Neural cell (in vitro differentiated cells): ENCODE results near the gene SYT17. TPM values are rescaled to one million over a fixed set of nuclear protein-coding genes. Genes with fewer than 3 reads are reported as not detected.

Experiments used
- H2AFZ ChIP-seq: fragments of 200-600, 300-800 bp; sonication (generic), shearing (Covaris generic); 2 replicates; pipeline ENCODE4 v1.6.0; 2014; ENCODE audit warnings: low read depth, mild to moderate bottlenecking, antibody characterized with exemption, low read length, moderate library complexity
- H3F3A ChIP-seq: fragments of 200-600 bp; shearing (Covaris generic); 2 replicates; pipeline ENCODE4 v1.6.1; 2016; ENCODE audit warnings: mild to moderate bottlenecking, moderate library complexity, mixed read lengths, antibody characterized with exemption, low read length; ENCODE audit not compliant: insufficient read depth, poor library complexity, severe bottlenecking
- H3K27ac ChIP-seq: fragments of 200-600, 300-800 bp; sonication (generic), shearing (Covaris generic); 2 replicates; pipeline ENCODE4 v1.5.1; 2014; ENCODE audit warnings: mild to moderate bottlenecking, low read length, moderate library complexity
- H3K27me3 ChIP-seq: fragments of 300-800, 200-600 bp; sonication (generic), shearing (Covaris generic); 2 replicates; pipeline ENCODE4 v1.6.0; 2014; ENCODE audit warnings: mild to moderate bottlenecking, low read depth, low read length, moderate library complexity; ENCODE audit not compliant: insufficient read depth
- H3K36me3 ChIP-seq: fragments of 300-800, 200-600 bp; sonication (generic), shearing (Covaris generic); 2 replicates; pipeline ENCODE4 v1.5.1; 2014; ENCODE audit warnings: mild to moderate bottlenecking, antibody characterized with exemption, low read length, moderate library complexity; ENCODE audit not compliant: insufficient read depth
- H3K4me2 ChIP-seq: fragments of 300-800, 200-600 bp; sonication (generic), shearing (Covaris generic); 2 replicates; pipeline ENCODE4 v1.6.0; 2014; ENCODE audit warnings: mild to moderate bottlenecking, low read length
- H3K4me3 ChIP-seq: fragments of 300-800, 200-600 bp; sonication (generic), shearing (Covaris generic); 2 replicates; pipeline ENCODE4 v1.5.1; 2014; ENCODE audit warnings: mild to moderate bottlenecking, low read length, moderate library complexity
- H3K79me2 ChIP-seq: fragments of 200-600 bp; shearing (Covaris generic); replicated peaks from 2 replicates; pipeline ENCODE4 v1.6.0; 2014; ENCODE audit warnings: mild to moderate bottlenecking, low read length, moderate library complexity; ENCODE audit not compliant: insufficient read depth
- H3K9ac ChIP-seq: fragments of 300-800, 200-600 bp; sonication (generic), shearing (Covaris generic); 2 replicates; pipeline ENCODE4 v1.6.1; 2016; ENCODE audit warnings: mild to moderate bottlenecking, low read length, mixed read lengths
- H3K9me2 ChIP-seq: fragments of 200-600 bp; shearing (Covaris generic); 2 replicates; pipeline ENCODE4 v1.6.1; 2016; ENCODE audit warnings: mild to moderate bottlenecking, low read length, mixed read lengths; ENCODE audit not compliant: insufficient read depth
- H3K9me3 ChIP-seq: fragments of 200-600, 300-800 bp; sonication (generic), shearing (Covaris generic); 2 replicates; pipeline ENCODE4 v1.6.1; 2016; ENCODE audit warnings: mild to moderate bottlenecking, mixed run types, low read length, moderate library complexity, mixed read lengths
- H4K20me1 ChIP-seq: fragments of 200-600 bp; shearing (Covaris generic); 2 replicates; pipeline ENCODE4 v1.6.1; 2016; ENCODE audit warnings: mild to moderate bottlenecking, mixed run types; ENCODE audit not compliant: insufficient read depth
- EP300 ChIP-seq: fragments of 450-650 bp; conservative IDR thresholded peaks from 2 replicates; pipeline ENCODE4 v1.6.1; 2014; ENCODE audit warnings: antibody characterized with exemption, mild to moderate bottlenecking, moderate library complexity; ENCODE audit not compliant: poor library complexity, severe bottlenecking
- EZH2 ChIP-seq: fragments of 200-600, 300-800 bp; shearing (Covaris generic), sonication (generic); IDR thresholded peaks from 2 replicates; pipeline ENCODE4 v1.6.1; 2014; ENCODE audit warnings: antibody characterized with exemption, low read length, borderline replicate concordance, mild to moderate bottlenecking; ENCODE audit not compliant: insufficient read depth, poor library complexity, severe bottlenecking
- MXI1 ChIP-seq: fragments of 450-650 bp; conservative IDR thresholded peaks from 2 replicates; pipeline ENCODE4 v1.6.1; 2014; ENCODE audit warnings: antibody characterized with exemption, mild to moderate bottlenecking; ENCODE audit not compliant: poor library complexity, severe bottlenecking
- POLR2AphosphoS5 ChIP-seq: IDR thresholded peaks from 2 replicates; pipeline ENCODE4 v1.6.1; 2012
- RAD21 ChIP-seq: fragments of 450-650 bp; conservative IDR thresholded peaks from 2 replicates; pipeline ENCODE4 v1.6.1; 2014; ENCODE audit warnings: antibody characterized with exemption, mild to moderate bottlenecking, moderate library complexity
- SMC3 ChIP-seq: fragments of 450-650 bp; conservative IDR thresholded peaks from 2 replicates; pipeline ENCODE4 v1.6.1; 2014; ENCODE audit warnings: antibody characterized with exemption, mild to moderate bottlenecking, moderate library complexity; ENCODE audit not compliant: poor library complexity
- TAF1 ChIP-seq: IDR thresholded peaks from 2 replicates; pipeline ENCODE4 v1.6.1; 2012; ENCODE audit warnings: low read depth
- polyA plus RNA-seq: library from polyadenylated mRNA; depleted of rRNA; stranded (reverse); fragments of >200 nt; gene quantifications from 2 replicates; pipeline ENCODE4 v1.2.3, GENCODE V29; 2014
- TF ChIP-seq, protein P1 (sequence below): IDR thresholded peaks from 2 replicates; pipeline ENCODE4 v1.6.1; 2012; ENCODE audit warnings: borderline replicate concordance
- TF ChIP-seq, protein P2 (sequence below): fragments of 450-650 bp; IDR thresholded peaks from 2 replicates; pipeline ENCODE4 v1.5.1; 2014; ENCODE audit warnings: antibody characterized with exemption, mild to moderate bottlenecking, moderate library complexity; ENCODE audit not compliant: poor library complexity, severe bottlenecking

Gene SYT17
- polyA plus RNA-seq, 1 donor from 2014 or later, result 3.0 TPM

DNA sequence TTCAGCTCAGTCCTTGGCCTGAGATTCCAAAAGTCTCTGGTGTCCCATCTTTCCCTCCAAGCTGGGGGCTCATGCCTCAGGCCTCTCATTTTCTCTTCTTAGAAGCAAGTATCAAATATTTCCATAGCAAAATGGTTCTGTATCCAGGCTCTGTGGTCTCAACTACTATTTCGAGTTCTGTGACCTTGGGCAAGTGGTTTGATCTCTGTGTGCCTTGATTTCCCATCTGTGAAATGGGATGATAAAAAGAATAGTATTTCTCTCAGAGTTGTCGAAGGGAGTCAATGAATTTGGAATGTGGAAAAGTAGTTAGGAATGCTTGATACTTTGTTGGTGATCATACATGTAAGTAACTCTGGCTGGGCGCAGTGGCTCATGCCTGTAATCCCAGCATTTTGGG lies 6.4 kb downstream of the SYT17 start:
- Histone ChIP-seq H3K9me3 (no peaks in the 10 kb centered on the region), H3K27me3 (no peaks in the 10 kb centered on the region), H3K4me3 (no peak overlapping the region), H3K9ac (no peak overlapping the region), H3K27ac (no peak overlapping the region), H3F3A (no peaks in the 10 kb centered on the region), H3K4me2 (no peak overlapping the region), H3K79me2 (no peaks in the 10 kb centered on the region), H4K20me1 (no peaks in the 10 kb centered on the region), H3K36me3 (no peaks in the 10 kb centered on the region), H3K9me2 (no peaks in the 10 kb centered on the region), H2AFZ (no peak overlapping the region)
- TF ChIP-seq RAD21 (no peak), EP300 (no peak), EZH2 (no peak), POLR2AphosphoS5 (no peak), TAF1 (no peak), MXI1 (no peak), SMC3 (no peak)
- TF ChIP-seq, protein P1, sequence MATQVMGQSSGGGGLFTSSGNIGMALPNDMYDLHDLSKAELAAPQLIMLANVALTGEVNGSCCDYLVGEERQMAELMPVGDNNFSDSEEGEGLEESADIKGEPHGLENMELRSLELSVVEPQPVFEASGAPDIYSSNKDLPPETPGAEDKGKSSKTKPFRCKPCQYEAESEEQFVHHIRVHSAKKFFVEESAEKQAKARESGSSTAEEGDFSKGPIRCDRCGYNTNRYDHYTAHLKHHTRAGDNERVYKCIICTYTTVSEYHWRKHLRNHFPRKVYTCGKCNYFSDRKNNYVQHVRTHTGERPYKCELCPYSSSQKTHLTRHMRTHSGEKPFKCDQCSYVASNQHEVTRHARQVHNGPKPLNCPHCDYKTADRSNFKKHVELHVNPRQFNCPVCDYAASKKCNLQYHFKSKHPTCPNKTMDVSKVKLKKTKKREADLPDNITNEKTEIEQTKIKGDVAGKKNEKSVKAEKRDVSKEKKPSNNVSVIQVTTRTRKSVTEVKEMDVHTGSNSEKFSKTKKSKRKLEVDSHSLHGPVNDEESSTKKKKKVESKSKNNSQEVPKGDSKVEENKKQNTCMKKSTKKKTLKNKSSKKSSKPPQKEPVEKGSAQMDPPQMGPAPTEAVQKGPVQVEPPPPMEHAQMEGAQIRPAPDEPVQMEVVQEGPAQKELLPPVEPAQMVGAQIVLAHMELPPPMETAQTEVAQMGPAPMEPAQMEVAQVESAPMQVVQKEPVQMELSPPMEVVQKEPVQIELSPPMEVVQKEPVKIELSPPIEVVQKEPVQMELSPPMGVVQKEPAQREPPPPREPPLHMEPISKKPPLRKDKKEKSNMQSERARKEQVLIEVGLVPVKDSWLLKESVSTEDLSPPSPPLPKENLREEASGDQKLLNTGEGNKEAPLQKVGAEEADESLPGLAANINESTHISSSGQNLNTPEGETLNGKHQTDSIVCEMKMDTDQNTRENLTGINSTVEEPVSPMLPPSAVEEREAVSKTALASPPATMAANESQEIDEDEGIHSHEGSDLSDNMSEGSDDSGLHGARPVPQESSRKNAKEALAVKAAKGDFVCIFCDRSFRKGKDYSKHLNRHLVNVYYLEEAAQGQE, result no peak
- TF ChIP-seq, protein P2, sequence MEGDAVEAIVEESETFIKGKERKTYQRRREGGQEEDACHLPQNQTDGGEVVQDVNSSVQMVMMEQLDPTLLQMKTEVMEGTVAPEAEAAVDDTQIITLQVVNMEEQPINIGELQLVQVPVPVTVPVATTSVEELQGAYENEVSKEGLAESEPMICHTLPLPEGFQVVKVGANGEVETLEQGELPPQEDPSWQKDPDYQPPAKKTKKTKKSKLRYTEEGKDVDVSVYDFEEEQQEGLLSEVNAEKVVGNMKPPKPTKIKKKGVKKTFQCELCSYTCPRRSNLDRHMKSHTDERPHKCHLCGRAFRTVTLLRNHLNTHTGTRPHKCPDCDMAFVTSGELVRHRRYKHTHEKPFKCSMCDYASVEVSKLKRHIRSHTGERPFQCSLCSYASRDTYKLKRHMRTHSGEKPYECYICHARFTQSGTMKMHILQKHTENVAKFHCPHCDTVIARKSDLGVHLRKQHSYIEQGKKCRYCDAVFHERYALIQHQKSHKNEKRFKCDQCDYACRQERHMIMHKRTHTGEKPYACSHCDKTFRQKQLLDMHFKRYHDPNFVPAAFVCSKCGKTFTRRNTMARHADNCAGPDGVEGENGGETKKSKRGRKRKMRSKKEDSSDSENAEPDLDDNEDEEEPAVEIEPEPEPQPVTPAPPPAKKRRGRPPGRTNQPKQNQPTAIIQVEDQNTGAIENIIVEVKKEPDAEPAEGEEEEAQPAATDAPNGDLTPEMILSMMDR, result no peak

DNA sequence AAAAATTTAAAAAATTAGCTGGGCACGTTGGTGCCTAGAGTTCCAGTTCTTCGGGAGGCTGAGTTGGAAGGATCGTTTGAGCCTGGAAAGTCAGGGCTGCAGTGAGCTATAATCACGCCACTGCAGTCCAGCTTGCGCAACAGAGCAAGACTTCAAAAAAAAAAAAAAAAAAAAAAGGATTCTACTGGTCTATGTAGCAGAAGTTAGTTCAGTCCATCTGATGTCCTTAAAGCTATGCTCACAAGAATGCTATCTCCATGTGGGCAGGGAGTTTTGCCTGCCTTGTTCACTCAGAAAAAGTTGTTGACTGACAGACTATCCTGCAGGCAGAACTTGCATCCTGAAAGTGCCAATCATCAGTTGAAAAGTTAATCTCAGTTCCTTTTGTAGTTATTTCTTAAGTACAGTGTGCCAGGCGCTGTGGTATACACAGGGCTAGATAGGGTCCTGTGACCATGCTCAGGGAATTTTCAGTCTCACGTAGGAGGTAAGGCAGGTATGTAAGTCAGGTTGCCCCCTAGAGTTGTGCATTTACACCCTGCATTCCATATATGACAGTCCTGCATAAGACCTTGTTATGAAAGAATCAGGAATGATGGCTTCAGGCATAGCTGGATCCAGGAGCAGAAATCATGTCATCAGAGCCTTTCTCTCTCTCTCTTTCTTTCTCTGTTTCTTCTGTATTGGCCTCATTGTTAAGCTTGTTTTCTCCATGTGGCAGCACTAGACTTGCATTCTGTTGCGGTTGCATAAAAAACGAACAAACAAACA lies 7.6 kb downstream of the SYT17 start:
- H3K9me3 ChIP-seq, result no peaks in the 10 kb centered on the region
- H3K36me3 ChIP-seq, result no peaks in the 10 kb centered on the region
- no peak overlapping the region for H3K4me2 ChIP-seq
- H2AFZ ChIP-seq, result no peak overlapping the region
- no peak for TF ChIP-seq EZH2
- TF ChIP-seq SMC3, result no peak
- TF ChIP-seq TAF1, result no peak
- no peak for TF ChIP-seq EP300
- TF ChIP-seq, protein P1, result no peak
- TF ChIP-seq MXI1, result no peak
- no peak for TF ChIP-seq POLR2AphosphoS5
- no peaks in the 10 kb centered on the region for H3F3A ChIP-seq
- H3K9ac ChIP-seq, result no peak overlapping the region
- H3K4me3 ChIP-seq, result no peak overlapping the region
- H3K27ac ChIP-seq, result no peak overlapping the region
- no peaks in the 10 kb centered on the region for H3K27me3 ChIP-seq
- H4K20me1 ChIP-seq, result no peaks in the 10 kb centered on the region
- H3K9me2 ChIP-seq, result no peaks in the 10 kb centered on the region
- H3K79me2 ChIP-seq, result no peaks in the 10 kb centered on the region
